GM12892 (cell line): ENCODE measurements around the gene LDLRAD3.

Experiments
- POLR2A ChIP-seq: IDR thresholded peaks from 2 replicates; pipeline ENCODE4 v1.6.1; 2011; ENCODE audit warnings: low read depth, low read length, control low read depth
- POLR2AphosphoS5 ChIP-seq: IDR thresholded peaks from 2 replicates; pipeline ENCODE4 v1.6.1; 2011; ENCODE audit warnings: low read depth, low read length, control low read depth

DNA sequence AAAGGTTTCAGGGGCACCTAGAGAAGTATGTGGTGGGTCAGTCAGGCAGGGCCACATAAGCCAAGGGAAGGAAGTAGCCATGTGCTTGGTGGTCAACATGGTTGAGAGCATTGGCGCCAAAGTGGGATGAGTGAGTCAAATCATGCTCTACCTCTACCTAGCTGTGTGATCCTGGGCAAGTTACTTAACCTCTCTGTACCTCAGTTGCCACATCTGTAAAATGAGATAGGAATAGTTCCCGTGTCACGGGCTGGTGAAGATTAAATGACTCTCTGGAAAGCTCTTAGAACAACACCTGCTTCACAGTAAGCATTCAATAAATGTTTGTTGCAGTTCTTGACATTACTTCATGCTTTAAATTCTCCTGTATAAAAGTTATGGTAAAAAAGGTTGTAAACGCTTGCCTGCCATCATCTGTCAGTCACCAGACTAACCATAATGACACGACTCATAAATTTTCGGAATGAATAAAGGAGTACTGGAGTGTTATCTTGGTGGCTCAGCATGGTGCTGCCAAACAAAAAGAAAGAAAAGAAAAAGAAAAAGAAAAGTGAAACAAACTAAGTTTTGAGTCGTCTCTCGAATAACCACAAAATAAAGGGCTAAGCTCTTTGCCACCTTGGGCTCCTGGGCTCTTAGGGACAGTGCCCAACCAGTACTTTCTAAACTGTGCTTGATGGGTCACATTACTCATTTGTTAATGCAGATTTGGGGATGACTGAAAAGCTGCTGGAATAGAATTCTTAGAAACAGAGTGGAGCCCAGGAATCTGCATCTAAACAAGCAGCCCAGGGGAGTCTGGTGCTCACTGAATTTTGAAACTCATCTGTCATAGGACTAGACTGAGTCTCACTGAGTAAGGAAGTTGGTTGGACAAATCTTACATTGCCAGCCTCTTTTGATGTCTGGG lies 107.6 kb downstream of the LDLRAD3 start:
- TF ChIP-seq POLR2A (no peak), POLR2AphosphoS5 (no peak)
